ENCODE data around the gene GALNT1. TPM values are rescaled to one million over a fixed set of nuclear protein-coding genes. Genes with fewer than 3 reads are reported as not detected.
A peak's percentile ranks its signal among the peaks of the same experiment; 100 is the strongest.

Gene GALNT1
- total and polyA plus RNA-seq, 2 of the 4 experiments (the other 2 are of a cell fraction) = 24.9 to 43.9 TPM

DNA sequence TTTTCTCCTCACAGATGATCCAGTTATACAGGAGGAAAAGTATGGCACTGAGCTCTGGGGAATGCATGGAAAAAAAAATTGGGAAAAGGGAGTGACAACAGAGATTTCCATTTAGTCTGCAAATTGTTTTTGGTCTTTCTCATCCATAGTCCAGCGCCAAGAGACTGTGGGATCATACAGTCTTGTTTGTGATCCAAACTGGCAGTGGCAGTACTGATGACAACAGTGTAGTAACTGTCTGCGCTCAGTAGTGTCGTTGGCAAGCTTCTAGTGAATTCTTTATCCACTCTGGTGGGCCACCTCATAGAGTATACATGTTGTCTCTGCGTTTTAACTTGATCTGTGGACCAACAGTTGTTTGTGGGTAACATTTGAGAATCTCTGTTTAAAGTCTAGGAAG, 37.9 kb downstream of the GALNT1 start:
- dilution Hi-C loops (cut with HindIII; ENCODE audit: low sequenced_read_pairs, unreplicated experiment) (no loop called here), in situ Hi-C loops (cut with MboI; ENCODE audit: low sequenced_read_pairs) (no loop called here), intact Hi-C loops (cut with micrococcal nuclease) (loop anchor here (5.0 kb wide), 1 partner anchor 37 kb away; the partner anchor contains the start of gene GALNT1)
- Histone ChIP-seq H3K14ac (replicated peaks; ENCODE audit: low read depth, low read length) (no peak overlapping the region), H2BK15ac (ENCODE audit: low read depth, low read length) (no peak overlapping the region), H3K18ac (ENCODE audit: low read depth, low read length) (peak overlapping the region; percentile 22; the same call in 1 of the 2 replicates), H4K20me1 (ENCODE audit: insufficient read depth, low read length) (peaks cover 13% of the 10 kb centered on the region; the same call in 1 of the 2 replicates), H3K27me3 (ENCODE audit: control insufficient read depth, insufficient read depth, low read length) (no peaks in the 10 kb centered on the region), H3K79me1 (ENCODE audit: low read depth in 1 of 2, low read length in 2 of 2) (peaks cover 4 to 32% of the 10 kb centered on the region in 2 experiments; a peak in 3 of 4 replicates), H2AFZ (replicated peaks; ENCODE audit: low read length, poor library complexity) (no peak overlapping the region), H3K9ac (ENCODE audit: low read depth, low read length) (no peak overlapping the region), H3K4me2 (ENCODE audit: low read depth, low read length) (peak overlapping the region; percentile 47; the same call in 1 of the 2 replicates), H2AK9ac (replicated peaks; ENCODE audit: low read depth, low read length, poor library complexity) (no peak overlapping the region), H2AK5ac (ENCODE audit: low read depth, low read length) (no peak overlapping the region), H4K8ac (ENCODE audit: low read depth in 2 of 2, low read length in 2 of 2) (no peak overlapping the region), H3K36me3 (ENCODE audit: control insufficient read depth, insufficient read depth, low read length) (no peaks in the 10 kb centered on the region), H4K5ac (ENCODE audit: low read depth, low read length) (no peak overlapping the region), H3K4ac (ENCODE audit: low read depth, low read length) (no peak overlapping the region), H3K4me1 (ENCODE audit: control insufficient read depth, insufficient read depth, low read length) (peaks cover 7% of the 10 kb centered on the region), H3K56ac (ENCODE audit: extremely low read depth, insufficient read depth, low read length) (no peak overlapping the region), H2BK20ac (ENCODE audit: low read depth, low read length) (no peak overlapping the region), H3K27ac (ENCODE audit: insufficient read depth, low read length) (no peak overlapping the region), H3K9me3 (ENCODE audit: control insufficient read depth, insufficient read depth, low read length) (no peaks in the 10 kb centered on the region), H4K91ac (ENCODE audit: insufficient read depth, low read depth, low read length) (no peak overlapping the region), H3K9me1 (ENCODE audit: insufficient read depth, low read length) (no peaks in the 10 kb centered on the region; the same call in 1 of the 2 replicates), H2BK120ac (ENCODE audit: low read depth, low read length) (no peak overlapping the region), H3K23ac (ENCODE audit: low read depth, low read length) (no peak overlapping the region), H3K4me3 (ENCODE audit: insufficient read depth, low read depth, low read length) (no peak overlapping the region), H2BK5ac (ENCODE audit: low read depth, low read length, poor library complexity, severe bottlenecking) (no peak overlapping the region)
- ChIA-PET POLR2A (ENCODE audit: unreplicated experiment) (no interaction called here), CTCF (no interaction called here)
- ATAC-seq (ENCODE audit: low read depth) (no peak), DNase-seq (no peak)
- TF ChIP-seq MAFK (IDR thresholded peaks at IDR 0.05; ENCODE audit: low read depth, low read length) = no peak
- TF ChIP-seq NFE2L2 (IDR thresholded peaks at IDR 0.05; ENCODE audit: low read depth, low read length) = no peak
- no peak for TF ChIP-seq CEBPB (IDR thresholded peaks at IDR 0.05; ENCODE audit: low read depth, low read length)
- no peak for TF ChIP-seq BHLHE40 (IDR thresholded peaks at IDR 0.05; ENCODE audit: low read depth, low read length)
- no peak for TF ChIP-seq MAZ (IDR thresholded peaks at IDR 0.05; ENCODE audit: borderline replicate concordance, low read depth, low read length)
- no peak for TF ChIP-seq RCOR1 (IDR thresholded peaks at IDR 0.05; ENCODE audit: insufficient replicate concordance, low read length)
- TF ChIP-seq, protein P1, sequence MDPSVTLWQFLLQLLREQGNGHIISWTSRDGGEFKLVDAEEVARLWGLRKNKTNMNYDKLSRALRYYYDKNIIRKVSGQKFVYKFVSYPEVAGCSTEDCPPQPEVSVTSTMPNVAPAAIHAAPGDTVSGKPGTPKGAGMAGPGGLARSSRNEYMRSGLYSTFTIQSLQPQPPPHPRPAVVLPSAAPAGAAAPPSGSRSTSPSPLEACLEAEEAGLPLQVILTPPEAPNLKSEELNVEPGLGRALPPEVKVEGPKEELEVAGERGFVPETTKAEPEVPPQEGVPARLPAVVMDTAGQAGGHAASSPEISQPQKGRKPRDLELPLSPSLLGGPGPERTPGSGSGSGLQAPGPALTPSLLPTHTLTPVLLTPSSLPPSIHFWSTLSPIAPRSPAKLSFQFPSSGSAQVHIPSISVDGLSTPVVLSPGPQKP (IDR thresholded peaks at IDR 0.05; ENCODE audit: borderline replicate concordance, low read depth, low read length) = no peak
- TF ChIP-seq RFX5 (IDR thresholded peaks at IDR 0.05; ENCODE audit: low read depth, low read length) = no peak
- TF ChIP-seq, protein P2, sequence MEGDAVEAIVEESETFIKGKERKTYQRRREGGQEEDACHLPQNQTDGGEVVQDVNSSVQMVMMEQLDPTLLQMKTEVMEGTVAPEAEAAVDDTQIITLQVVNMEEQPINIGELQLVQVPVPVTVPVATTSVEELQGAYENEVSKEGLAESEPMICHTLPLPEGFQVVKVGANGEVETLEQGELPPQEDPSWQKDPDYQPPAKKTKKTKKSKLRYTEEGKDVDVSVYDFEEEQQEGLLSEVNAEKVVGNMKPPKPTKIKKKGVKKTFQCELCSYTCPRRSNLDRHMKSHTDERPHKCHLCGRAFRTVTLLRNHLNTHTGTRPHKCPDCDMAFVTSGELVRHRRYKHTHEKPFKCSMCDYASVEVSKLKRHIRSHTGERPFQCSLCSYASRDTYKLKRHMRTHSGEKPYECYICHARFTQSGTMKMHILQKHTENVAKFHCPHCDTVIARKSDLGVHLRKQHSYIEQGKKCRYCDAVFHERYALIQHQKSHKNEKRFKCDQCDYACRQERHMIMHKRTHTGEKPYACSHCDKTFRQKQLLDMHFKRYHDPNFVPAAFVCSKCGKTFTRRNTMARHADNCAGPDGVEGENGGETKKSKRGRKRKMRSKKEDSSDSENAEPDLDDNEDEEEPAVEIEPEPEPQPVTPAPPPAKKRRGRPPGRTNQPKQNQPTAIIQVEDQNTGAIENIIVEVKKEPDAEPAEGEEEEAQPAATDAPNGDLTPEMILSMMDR (conservative IDR thresholded peaks at IDR 0.05; ENCODE audit: low read depth, low read length) = no peak
- TF ChIP-seq, protein P3, sequence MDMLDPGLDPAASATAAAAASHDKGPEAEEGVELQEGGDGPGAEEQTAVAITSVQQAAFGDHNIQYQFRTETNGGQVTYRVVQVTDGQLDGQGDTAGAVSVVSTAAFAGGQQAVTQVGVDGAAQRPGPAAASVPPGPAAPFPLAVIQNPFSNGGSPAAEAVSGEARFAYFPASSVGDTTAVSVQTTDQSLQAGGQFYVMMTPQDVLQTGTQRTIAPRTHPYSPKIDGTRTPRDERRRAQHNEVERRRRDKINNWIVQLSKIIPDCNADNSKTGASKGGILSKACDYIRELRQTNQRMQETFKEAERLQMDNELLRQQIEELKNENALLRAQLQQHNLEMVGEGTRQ (IDR thresholded peaks at IDR 0.05; ENCODE audit: low read depth, low read length) = no peak
- no peak for TF ChIP-seq FOS (IDR thresholded peaks at IDR 0.05; ENCODE audit: low read depth, low read length)
- TF ChIP-seq CHD1 (IDR thresholded peaks at IDR 0.05; ENCODE audit: low read depth, low read length) = no peak
- TF ChIP-seq RAD21 (IDR thresholded peaks at IDR 0.05; ENCODE audit: low read length) = no peak
- TF ChIP-seq MXI1 (IDR thresholded peaks at IDR 0.05; ENCODE audit: borderline replicate concordance, low read depth, low read length) = no peak
- 38% methylated on average over 1 of the region's 4 CpGs; no CpG with 5 or more reads in 1 of the 2 experiments for WGBS, 2 experiments (ENCODE audit: extremely low coverage in 2 of 2, insufficient read length in 1 of 2)
- no TSS peak for BruUV-seq (replicated peaks)
